ENCODE measurements around the gene CNNM2.

DNA sequence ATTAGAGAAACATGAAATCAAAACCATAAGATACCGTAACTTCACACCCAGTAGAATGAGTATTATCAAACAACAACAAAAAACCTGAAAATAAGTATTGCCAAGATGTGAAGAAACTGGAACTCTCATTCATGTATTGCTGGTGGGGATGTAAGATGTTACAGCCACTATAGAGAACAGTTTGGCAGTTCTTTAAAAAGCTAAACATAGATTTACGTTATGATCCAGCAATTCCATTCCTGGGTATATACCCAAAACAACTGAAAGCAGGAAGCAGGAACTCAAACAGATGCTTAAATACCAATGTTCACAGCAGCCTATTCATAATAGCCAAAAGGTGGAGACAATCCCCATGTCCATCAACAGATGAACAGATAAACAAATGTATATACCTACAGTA, 202.5 kb downstream of the CNNM2 start:
- TF ChIP-seq, protein P1, sequence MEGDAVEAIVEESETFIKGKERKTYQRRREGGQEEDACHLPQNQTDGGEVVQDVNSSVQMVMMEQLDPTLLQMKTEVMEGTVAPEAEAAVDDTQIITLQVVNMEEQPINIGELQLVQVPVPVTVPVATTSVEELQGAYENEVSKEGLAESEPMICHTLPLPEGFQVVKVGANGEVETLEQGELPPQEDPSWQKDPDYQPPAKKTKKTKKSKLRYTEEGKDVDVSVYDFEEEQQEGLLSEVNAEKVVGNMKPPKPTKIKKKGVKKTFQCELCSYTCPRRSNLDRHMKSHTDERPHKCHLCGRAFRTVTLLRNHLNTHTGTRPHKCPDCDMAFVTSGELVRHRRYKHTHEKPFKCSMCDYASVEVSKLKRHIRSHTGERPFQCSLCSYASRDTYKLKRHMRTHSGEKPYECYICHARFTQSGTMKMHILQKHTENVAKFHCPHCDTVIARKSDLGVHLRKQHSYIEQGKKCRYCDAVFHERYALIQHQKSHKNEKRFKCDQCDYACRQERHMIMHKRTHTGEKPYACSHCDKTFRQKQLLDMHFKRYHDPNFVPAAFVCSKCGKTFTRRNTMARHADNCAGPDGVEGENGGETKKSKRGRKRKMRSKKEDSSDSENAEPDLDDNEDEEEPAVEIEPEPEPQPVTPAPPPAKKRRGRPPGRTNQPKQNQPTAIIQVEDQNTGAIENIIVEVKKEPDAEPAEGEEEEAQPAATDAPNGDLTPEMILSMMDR (IDR thresholded peaks at IDR 0.05), result no peak
- TF ChIP-seq POLR2A (IDR thresholded peaks at IDR 0.05), result no peak

Measured in body of pancreas (tissue), 4 donors.